Hepatocyte (in vitro differentiated cells): ENCODE data around the gene PSMB2. TPM values are rescaled to one million over a fixed set of nuclear protein-coding genes. Genes with fewer than 3 reads are reported as not detected.
A peak's percentile ranks its signal among the peaks of the same experiment; 100 is the strongest.

Experiments used
- DNase-seq: peaks from one replicate; pipeline ENCODE4 v3.0.0-alpha.2; 2016; ENCODE audit warnings: low spot score
- H2AFZ ChIP-seq: fragments of 200-600 bp; sonication (generic); 2 replicates; pipeline ENCODE4 v1.6.0; 2016; ENCODE audit warnings: antibody characterized with exemption, mild to moderate bottlenecking
- H3K27ac ChIP-seq: fragments of 200-600 bp; sonication (generic); 2 replicates; pipeline ENCODE4 v1.5.1; 2016; ENCODE audit warnings: mild to moderate bottlenecking
- H3K27me3 ChIP-seq: fragments of 200-600 bp; sonication (generic); 2 replicates; pipeline ENCODE4 v1.6.1; 2016
- H3K36me3 ChIP-seq: fragments of 200-600 bp; sonication (generic); replicated peaks from 2 replicates; pipeline ENCODE4 v1.5.1; 2016; ENCODE audit warnings: low read depth; ENCODE audit not compliant: insufficient read depth
- H3K4me1 ChIP-seq: fragments of 200-600 bp; sonication (generic); 2 replicates; pipeline ENCODE4 v1.5.1; 2016; ENCODE audit warnings: mild to moderate bottlenecking, moderate library complexity; ENCODE audit not compliant: insufficient read depth
- H3K4me2 ChIP-seq: fragments of 200-600 bp; sonication (generic); 2 replicates; pipeline ENCODE4 v1.6.0; 2016
- H3K4me3 ChIP-seq: fragments of 200-600 bp; sonication (generic); 2 replicates; pipeline ENCODE4 v1.5.1; 2016; ENCODE audit warnings: mild to moderate bottlenecking
- H3K79me2 ChIP-seq: fragments of 200-600 bp; sonication (generic); 2 replicates; pipeline ENCODE4 v1.6.0; 2017; ENCODE audit warnings: mild to moderate bottlenecking
- H3K9me2 ChIP-seq: fragments of 200-600 bp; sonication (generic); replicated peaks from 2 replicates; pipeline ENCODE4 v1.6.0; 2017; ENCODE audit warnings: mild to moderate bottlenecking; ENCODE audit not compliant: insufficient read depth
- H3K9me3 ChIP-seq: fragments of 200-600 bp; sonication (generic); 2 replicates; pipeline ENCODE4 v1.5.1; 2016; ENCODE audit warnings: low read depth, mild to moderate bottlenecking
- H4K20me1 ChIP-seq: fragments of 200-600 bp; sonication (generic); 2 replicates; pipeline ENCODE4 v1.6.0; 2016; ENCODE audit warnings: mild to moderate bottlenecking; ENCODE audit not compliant: insufficient read depth, poor library complexity, severe bottlenecking
- CTCF ChIP-seq: fragments of 200-600 bp; sonication (generic); IDR thresholded peaks from 2 replicates; pipeline ENCODE4 v1.5.1; 2016; ENCODE audit warnings: antibody characterized with exemption, mild to moderate bottlenecking; ENCODE audit not compliant: poor library complexity
- EZH2 ChIP-seq: fragments of 200-600 bp; sonication (generic); IDR thresholded peaks from 2 replicates; pipeline ENCODE4 v1.6.1; 2016; ENCODE audit warnings: antibody characterized with exemption, mild to moderate bottlenecking, borderline replicate concordance
- EZH2phosphoT487 ChIP-seq: fragments of 200-600 bp; sonication (generic); IDR thresholded peaks from one replicate; pipeline ENCODE4 v1.6.1; 2018; ENCODE audit warnings: antibody characterized with exemption, mild to moderate bottlenecking, low read depth, moderate library complexity; ENCODE audit not compliant: unreplicated experiment, severe bottlenecking
- WGBS: methylation state at CpG from one replicate; pipeline ENCODE4 v1.1.6; 2016; ENCODE audit warnings: low lambda C conversion rate; ENCODE audit errors: missing lambda C conversion rate; 5-methylcytosine and 5-hydroxymethylcytosine counted together
- polyA plus RNA-seq: library from polyadenylated mRNA; unstranded; fragments of >200 nt; fragmentation: Nextera tagmentation; extraction: Ambion mirVana; gene quantifications from 2 replicates; pipeline ENCODE4 v1.2.1, GENCODE V29; 2016
- total RNA-seq: library from RNA; depleted of rRNA; stranded (reverse); fragments of >200 nt; gene quantifications from 2 replicates; pipeline ENCODE4 v1.2.3, GENCODE V29; 2014

PSMB2 gene
- total and polyA plus RNA-seq, 2 experiments from 2014 or later: 42.6 to 98.8 TPM

- peaks cover 48% of the 10 kb centered on the region for H3K27me3 ChIP-seq
- 54% methylated on average over 10 of the region's 10 CpGs for WGBS
- TF ChIP-seq EZH2phosphoT487 (no peak), EZH2 (no peak), CTCF (no peak)
Observed at GRCh38 chr1:35570589-35571137, 70.7 kb downstream of the PSMB2 start.

GRCh38 chr1:35569936-35570335 lies 71.4 kb downstream of the PSMB2 start:
- H3K9me3 ChIP-seq: no peaks in the 10 kb centered on the region
- H3K4me2 ChIP-seq: no peak overlapping the region
- no peaks in the 10 kb centered on the region for H3K36me3 ChIP-seq
- peaks cover 10% of the 10 kb centered on the region for H3K4me1 ChIP-seq
- TF ChIP-seq EZH2 (no peak), CTCF (no peak)
- H3K9me2 ChIP-seq: no peaks in the 10 kb centered on the region
- no peak overlapping the region for H3K4me3 ChIP-seq
- WGBS: 65% methylated on average over 1 of the region's 1 CpG
- no peak overlapping the region for H3K27ac ChIP-seq
- no peak for DNase-seq
- H3K79me2 ChIP-seq: no peaks in the 10 kb centered on the region
- H3K27me3 ChIP-seq: peaks cover 43% of the 10 kb centered on the region
- no peak overlapping the region for H2AFZ ChIP-seq
- no peaks in the 10 kb centered on the region for H4K20me1 ChIP-seq

More at GRCh38 chr1:35570589-35571137, 70.7 kb downstream of the PSMB2 start:
- Histone ChIP-seq H3K4me1 (peaks cover 10% of the 10 kb centered on the region), H3K9me3 (no peaks in the 10 kb centered on the region), H3K79me2 (no peaks in the 10 kb centered on the region), H3K36me3 (no peaks in the 10 kb centered on the region), H3K4me3 (no peak overlapping the region), H4K20me1 (no peaks in the 10 kb centered on the region), H3K9me2 (no peaks in the 10 kb centered on the region), H3K27ac (no peak overlapping the region), H2AFZ (no peak overlapping the region), H3K4me2 (no peak overlapping the region)
- DNase-seq: no peak

DNA sequence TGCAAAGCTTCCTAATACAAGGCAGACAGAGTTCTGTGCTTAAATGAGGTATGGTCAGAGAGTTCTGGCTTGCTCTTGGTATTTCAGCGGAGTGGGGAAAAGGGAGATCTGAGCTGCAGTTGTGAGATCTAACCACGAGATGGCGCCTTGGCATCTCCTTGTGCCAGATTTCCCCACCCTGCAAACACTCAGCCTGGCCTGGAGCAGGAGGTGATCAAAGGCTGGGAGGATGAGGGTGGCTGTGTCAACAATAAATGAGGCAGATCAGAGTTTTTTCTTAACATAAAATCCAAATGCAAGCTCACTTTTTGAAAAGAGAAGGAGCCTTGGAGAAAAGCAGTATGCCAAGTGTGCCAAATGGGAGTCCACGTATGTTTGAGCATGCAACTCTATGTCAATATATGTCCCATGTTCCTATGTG lies 72.3 kb downstream of the PSMB2 start:
- WGBS: 24% methylated on average over 4 of the region's 4 CpGs
- peak; percentile 81 for DNase-seq
- H3K27me3 ChIP-seq: peaks cover 35% of the 10 kb centered on the region
- no peaks in the 10 kb centered on the region for H4K20me1 ChIP-seq
- H3K79me2 ChIP-seq: no peaks in the 10 kb centered on the region
- no peaks in the 10 kb centered on the region for H3K36me3 ChIP-seq
- H3K4me2 ChIP-seq: no peak overlapping the region
- TF ChIP-seq CTCF: peak; percentile 88
- no peak for TF ChIP-seq EZH2phosphoT487
- no peaks in the 10 kb centered on the region for H3K9me2 ChIP-seq
- H3K9me3 ChIP-seq: no peaks in the 10 kb centered on the region
- H3K27ac ChIP-seq: no peak overlapping the region
- H3K4me3 ChIP-seq: no peak overlapping the region
- H2AFZ ChIP-seq: no peak overlapping the region
- H3K4me1 ChIP-seq: peaks cover 10% of the 10 kb centered on the region
